NB4 (cell line): ENCODE results near the gene MMP24OS.

ENCODE experiments used
- POLR2A ChIP-seq: IDR thresholded peaks from 2 replicates; pipeline ENCODE4 v1.6.1; 2011; ENCODE audit warnings: mild to moderate bottlenecking; ENCODE audit not compliant: insufficient read length; ENCODE audit errors: extremely low read depth
- TF ChIP-seq, protein P1 (sequence below): IDR thresholded peaks from one replicate; pipeline ENCODE4 v1.5.1; 2012; ENCODE audit warnings: low read depth, low read length

DNA sequence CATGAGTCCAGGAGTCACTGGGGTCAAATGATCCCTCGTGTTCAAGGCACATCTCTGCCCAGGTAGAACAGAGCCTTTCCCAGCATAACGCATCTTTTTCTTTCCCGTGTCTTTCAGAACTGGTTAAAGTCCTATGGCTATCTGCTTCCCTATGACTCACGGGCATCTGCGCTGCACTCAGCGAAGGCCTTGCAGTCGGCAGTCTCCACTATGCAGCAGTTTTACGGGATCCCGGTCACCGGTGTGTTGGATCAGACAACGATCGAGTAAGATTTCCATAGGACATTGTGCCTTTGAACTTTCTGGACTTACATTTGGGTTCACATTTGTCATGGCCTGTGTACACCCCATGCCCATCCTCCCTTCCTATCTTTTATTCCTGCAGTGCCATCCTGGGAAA is 31.2 kb downstream of the MMP24OS start:
- TF ChIP-seq, protein P1, sequence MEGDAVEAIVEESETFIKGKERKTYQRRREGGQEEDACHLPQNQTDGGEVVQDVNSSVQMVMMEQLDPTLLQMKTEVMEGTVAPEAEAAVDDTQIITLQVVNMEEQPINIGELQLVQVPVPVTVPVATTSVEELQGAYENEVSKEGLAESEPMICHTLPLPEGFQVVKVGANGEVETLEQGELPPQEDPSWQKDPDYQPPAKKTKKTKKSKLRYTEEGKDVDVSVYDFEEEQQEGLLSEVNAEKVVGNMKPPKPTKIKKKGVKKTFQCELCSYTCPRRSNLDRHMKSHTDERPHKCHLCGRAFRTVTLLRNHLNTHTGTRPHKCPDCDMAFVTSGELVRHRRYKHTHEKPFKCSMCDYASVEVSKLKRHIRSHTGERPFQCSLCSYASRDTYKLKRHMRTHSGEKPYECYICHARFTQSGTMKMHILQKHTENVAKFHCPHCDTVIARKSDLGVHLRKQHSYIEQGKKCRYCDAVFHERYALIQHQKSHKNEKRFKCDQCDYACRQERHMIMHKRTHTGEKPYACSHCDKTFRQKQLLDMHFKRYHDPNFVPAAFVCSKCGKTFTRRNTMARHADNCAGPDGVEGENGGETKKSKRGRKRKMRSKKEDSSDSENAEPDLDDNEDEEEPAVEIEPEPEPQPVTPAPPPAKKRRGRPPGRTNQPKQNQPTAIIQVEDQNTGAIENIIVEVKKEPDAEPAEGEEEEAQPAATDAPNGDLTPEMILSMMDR: no peak
- TF ChIP-seq POLR2A: no peak
